Stimulated activated CD8-positive, alpha-beta memory T cell treated with anti-CD3 and anti-CD28 coated beads, Interleukin-12 subunit alpha, Interleukin-12 subunit beta, amount 100 ng/mL, for 24 hours (primary cell): ENCODE measurements around the gene CEP128.

Source experiments
- DNase-seq: peaks from one replicate; pipeline ENCODE4 v3.0.0-alpha.2; 2020; ENCODE audit errors: extremely low read depth

CEP128 gene

GRCh38 chr14:80609055-80609454 is 332.5 kb downstream of the CEP128 start:
- no peak for DNase-seq

GRCh38 chr14:80608563-80608962 is 333.0 kb downstream of the CEP128 start:
- DNase-seq: no peak

- no peak for DNase-seq
Measured at GRCh38 chr14:80607430-80608190, 333.9 kb downstream of the CEP128 start.

- DNase-seq: no peak
Measured at GRCh38 chr14:80606347-80606772, 335.2 kb downstream of the CEP128 start.

GRCh38 chr14:80605536-80605935 is 336.0 kb downstream of the CEP128 start:
- DNase-seq: no peak

- DNase-seq: no peak
Measured at GRCh38 chr14:80602946-80603345, 338.6 kb downstream of the CEP128 start.

- DNase-seq: no peak
Measured at GRCh38 chr14:80587096-80587724, 354.3 kb downstream of the CEP128 start.

- DNase-seq: no peak
Measured at GRCh38 chr14:80586131-80586530, 355.4 kb downstream of the CEP128 start.

- DNase-seq: no peak
Measured at GRCh38 chr14:80585506-80585835, 356.1 kb downstream of the CEP128 start.

GRCh38 chr14:80584744-80585505 is 356.6 kb downstream of the CEP128 start:
- DNase-seq: no peak

- DNase-seq: no peak
Measured at GRCh38 chr14:80577599-80577998, 363.9 kb downstream of the CEP128 start.

GRCh38 chr14:80576401-80576800 is 365.1 kb downstream of the CEP128 start:
- DNase-seq: no peak

GRCh38 chr14:80575763-80576162 is 365.8 kb downstream of the CEP128 start:
- DNase-seq: no peak

GRCh38 chr14:80572666-80573065 is 368.9 kb downstream of the CEP128 start:
- DNase-seq: no peak

GRCh38 chr14:80570930-80571298 is 370.6 kb downstream of the CEP128 start:
- no peak for DNase-seq

- no peak for DNase-seq
Measured at GRCh38 chr14:80567905-80568536, 373.5 kb downstream of the CEP128 start.

GRCh38 chr14:80565001-80565400 is 376.5 kb downstream of the CEP128 start:
- DNase-seq: no peak

GRCh38 chr14:80564051-80564450 is 377.5 kb downstream of the CEP128 start:
- no peak for DNase-seq

- no peak for DNase-seq
Measured at GRCh38 chr14:80560800-80561657, 380.5 kb downstream of the CEP128 start.

- no peak for DNase-seq
Measured at GRCh38 chr14:80554139-80554538, 387.4 kb downstream of the CEP128 start.

GRCh38 chr14:80549141-80549540 is 392.4 kb downstream of the CEP128 start:
- no peak for DNase-seq
